CD4-positive, alpha-beta T cell treated with Interleukin-2 at 100 ng/mL for 4 hours (primary cell): ENCODE results near the gene GOPC.

Source experiments
- DNase-seq: peaks from one replicate; pipeline ENCODE4 v3.0.0-alpha.2; 2020; ENCODE audit warnings: low spot score

GOPC gene

DNA sequence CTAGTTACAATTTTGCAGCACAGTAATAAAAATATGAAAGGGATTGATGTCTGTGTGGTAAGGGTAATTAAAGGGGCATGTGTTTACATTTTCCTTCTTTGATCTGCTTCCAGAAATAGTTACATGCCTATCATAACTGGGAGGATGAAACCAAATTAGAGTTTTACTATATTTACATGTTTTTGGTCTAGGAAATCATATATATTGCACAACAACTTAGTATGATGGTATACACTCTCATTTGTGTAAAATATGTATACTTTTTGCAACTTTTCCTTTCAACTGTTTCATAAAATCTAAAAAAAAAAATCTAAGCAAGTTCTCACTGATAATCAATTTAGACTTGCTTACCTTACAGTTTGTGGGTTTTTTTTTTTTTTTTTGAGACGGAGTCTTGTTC, 87.7 kb downstream of the GOPC start:
- DNase-seq: no peak

DNA sequence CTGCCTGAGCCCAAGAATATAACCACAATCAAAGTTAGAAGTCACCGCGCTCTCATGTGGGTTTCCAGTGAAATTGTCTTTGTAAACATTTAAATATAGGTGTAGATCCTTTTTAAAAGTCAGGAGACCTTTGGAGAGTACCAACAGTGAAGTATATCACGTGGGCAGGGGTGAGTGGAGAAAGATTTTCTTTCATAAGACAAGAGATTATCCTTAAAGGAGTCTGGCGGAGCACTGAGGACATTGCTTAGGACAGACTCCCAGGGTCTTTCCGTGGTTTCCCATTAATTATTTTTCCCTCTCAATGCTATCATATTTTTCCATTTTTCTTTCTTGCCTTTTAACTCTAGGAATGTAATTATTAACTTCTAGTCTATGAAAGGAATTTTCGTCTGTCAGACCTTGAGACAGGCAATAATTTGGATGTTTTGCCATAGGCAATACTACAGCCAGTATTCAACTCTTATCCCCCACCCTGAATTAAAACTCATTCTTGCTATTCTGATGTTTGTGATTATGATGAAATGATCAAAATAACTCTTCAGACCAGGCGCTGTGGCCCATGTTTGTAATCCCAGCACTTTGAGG, 88.4 kb downstream of the GOPC start:
- DNase-seq: no peak

DNA sequence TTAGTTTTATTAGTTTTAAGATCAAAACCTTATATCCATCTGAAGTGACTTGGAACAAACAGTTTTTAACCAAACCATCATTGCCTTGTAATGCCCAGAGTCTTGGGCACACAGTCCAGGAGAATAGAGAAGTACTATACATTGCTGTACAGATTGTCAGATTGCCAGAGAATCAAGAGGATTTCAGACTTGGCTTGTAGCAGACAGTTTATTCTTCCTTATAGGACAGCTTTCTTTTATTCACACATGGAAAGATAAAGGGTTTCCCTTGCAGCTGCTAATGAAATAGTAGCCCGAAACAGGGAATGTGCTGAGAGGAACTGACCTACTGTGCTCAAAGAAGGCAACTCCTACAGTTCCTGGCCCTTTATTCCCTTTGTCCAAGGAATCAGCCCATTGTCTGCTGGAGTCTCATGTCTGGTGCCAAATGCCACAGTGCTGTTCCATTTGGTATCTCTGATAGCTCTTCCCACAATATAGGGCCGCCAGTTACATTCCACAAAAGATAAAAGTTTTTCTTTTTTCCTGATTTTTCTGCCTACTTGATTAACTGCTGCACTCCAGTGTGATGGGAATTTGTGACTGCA, 89.2 kb downstream of the GOPC start:
- DNase-seq: no peak

DNA sequence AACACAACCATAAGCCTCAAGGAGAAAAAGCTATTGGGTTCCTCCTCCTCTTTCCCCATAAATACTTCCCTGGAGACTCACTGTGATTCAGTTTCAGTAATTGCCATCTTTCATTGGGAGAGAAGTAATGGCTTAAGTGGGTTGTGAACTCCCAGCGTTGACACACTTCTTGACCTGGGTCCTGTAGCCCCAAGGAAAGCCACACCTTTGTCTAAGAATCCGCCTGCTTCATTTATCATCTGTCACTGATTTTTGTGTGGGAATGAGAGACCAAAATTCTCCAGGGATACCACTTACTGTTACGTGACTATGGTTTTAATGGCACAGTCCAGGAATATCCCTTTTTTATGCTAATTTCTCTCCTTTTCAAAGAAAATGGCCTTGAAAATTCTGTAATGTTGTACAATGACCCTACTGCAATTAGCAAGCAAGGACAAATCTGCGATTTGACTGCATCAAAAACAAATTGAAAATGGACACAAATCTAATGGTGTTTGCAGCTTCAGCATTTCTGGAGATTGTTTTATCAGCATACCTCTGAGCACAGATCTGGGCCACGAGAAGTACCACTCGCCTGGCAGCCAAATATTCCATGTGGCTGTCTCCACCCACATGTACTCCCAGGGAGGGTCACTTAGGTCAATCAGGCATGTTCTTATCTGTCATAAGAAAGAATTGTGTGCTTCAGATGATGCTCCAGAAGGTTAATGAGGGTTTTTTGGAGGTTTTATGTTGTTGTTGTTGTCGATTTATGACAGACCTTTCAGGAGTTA, 90.1 kb downstream of the GOPC start:
- no peak for DNase-seq
